ENCODE data around the gene HACL1.

GRCh38 chr3:15531346-15531745, 70.0 kb downstream of the HACL1 start:
- TF ChIP-seq CTCF (conservative IDR thresholded peaks at IDR 0.05; ENCODE audit: low read depth, low read length) (no peak), EZH2 (IDR thresholded peaks at IDR 0.05; ENCODE audit: low read length, unreplicated experiment) (no peak), EZH2phosphoT487 (IDR thresholded peaks at IDR 0.05; ENCODE audit: borderline replicate concordance, low read length) (no peak)
